ENCODE data around the gene PRKCB. TPM values are rescaled to one million over a fixed set of nuclear protein-coding genes. Genes with fewer than 3 reads are reported as not detected.

The PRKCB gene
- total and polyA plus RNA-seq, 7 donors, result 0.13 to 1.5 (median 0.83) TPM

DNA sequence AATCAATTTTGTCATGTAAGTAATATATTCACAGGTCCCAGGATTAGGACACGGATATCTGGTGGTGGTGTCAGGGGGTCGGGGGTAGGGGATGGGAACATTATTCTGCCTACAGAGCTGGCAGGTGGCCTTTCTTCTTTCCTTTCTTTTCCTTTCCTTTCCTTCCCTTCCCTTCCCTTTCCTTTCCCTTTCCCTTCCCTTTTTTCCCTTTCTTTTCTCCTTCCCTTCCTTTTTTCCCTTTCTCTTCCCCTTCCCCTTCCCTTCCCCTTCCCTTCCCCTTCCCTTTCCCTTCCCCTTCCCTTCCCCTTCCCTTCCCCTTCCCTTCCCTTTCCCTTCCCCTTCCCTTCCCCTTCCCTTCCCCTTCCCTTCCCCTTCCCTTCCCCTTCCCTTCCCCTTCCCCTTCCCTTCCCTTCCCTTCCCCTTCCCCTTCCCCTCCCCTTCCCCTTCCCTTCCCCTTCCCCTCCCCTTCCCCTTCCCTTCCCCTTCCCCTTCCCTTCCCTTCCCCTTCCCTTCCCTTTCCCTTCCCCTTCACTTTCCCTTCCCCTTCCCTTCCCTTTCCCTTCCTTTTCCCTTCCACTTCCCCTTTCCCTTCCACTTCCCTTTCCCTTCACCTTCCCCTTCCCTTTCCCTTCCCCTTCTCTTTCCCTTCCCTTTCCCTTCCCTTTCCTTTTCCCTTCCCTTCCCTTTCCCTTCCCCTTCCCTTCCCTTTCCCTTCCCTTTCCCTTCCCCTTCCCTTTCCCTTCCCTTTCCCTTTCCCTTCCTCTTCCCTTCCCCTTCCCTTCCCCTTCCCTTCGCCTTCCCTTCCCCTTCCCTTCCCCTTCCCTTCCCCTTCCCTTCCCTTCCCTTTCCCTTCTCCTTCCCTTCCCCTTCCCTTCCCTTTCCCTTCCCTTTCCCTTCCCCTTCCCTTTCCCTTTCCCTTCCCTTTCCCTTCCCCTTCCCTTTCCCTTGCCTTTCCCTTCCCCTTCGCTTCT, 145.9 kb downstream of the PRKCB start:
- no peaks in the 10 kb centered on the region for H3K36me3 ChIP-seq (ENCODE audit: insufficient read depth in 1 of 2, low read depth in 1 of 2)
- WGBS, 3 donors, result 73 to 83% (median 75%) methylated on average over 3 to 4 of the region's 4 CpGs
- no peak overlapping the region for H3K4me3 ChIP-seq
- no peak for DNase-seq
- no peaks in the 10 kb centered on the region for H3K4me1 ChIP-seq
- intact Hi-C loops (cut with DNase I), result no loop called here
- no peaks in the 10 kb centered on the region for H3K27me3 ChIP-seq (ENCODE audit: insufficient read depth in 3 of 3, low read length in 2 of 3)
- TF ChIP-seq, protein P1, sequence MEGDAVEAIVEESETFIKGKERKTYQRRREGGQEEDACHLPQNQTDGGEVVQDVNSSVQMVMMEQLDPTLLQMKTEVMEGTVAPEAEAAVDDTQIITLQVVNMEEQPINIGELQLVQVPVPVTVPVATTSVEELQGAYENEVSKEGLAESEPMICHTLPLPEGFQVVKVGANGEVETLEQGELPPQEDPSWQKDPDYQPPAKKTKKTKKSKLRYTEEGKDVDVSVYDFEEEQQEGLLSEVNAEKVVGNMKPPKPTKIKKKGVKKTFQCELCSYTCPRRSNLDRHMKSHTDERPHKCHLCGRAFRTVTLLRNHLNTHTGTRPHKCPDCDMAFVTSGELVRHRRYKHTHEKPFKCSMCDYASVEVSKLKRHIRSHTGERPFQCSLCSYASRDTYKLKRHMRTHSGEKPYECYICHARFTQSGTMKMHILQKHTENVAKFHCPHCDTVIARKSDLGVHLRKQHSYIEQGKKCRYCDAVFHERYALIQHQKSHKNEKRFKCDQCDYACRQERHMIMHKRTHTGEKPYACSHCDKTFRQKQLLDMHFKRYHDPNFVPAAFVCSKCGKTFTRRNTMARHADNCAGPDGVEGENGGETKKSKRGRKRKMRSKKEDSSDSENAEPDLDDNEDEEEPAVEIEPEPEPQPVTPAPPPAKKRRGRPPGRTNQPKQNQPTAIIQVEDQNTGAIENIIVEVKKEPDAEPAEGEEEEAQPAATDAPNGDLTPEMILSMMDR (IDR thresholded peaks at IDR 0.05), result no peak
- no peak overlapping the region for H3K27ac ChIP-seq
- no peak for ATAC-seq
- H3K9me3 ChIP-seq, result no peaks in the 10 kb centered on the region

DNA sequence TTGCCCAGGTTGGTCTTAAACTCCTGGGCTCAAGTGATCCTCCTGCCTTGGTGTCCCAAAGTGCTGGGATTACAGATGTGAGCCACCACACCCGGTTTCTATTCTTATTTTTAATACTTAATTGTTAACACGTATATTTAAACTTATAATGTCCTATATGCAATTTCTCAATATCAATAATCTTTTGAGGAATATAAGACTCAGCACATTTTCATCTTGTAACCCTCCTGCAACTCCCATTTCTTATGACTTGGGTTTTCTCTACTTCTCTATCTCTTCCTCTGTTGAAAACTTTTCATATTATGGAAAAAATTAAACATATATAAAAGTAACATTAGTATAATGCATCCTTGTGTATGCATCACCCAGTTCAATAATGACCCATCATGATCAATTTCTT, 150.7 kb downstream of the PRKCB start:
- H3K4me1 ChIP-seq, result no peaks in the 10 kb centered on the region
- DNase-seq, result no peak
- ATAC-seq, result no peak
- H3K9me3 ChIP-seq, result no peaks in the 10 kb centered on the region
- H3K36me3 ChIP-seq (ENCODE audit: insufficient read depth in 1 of 2, low read depth in 1 of 2), result no peaks in the 10 kb centered on the region
- intact Hi-C loops (cut with DNase I), result no loop called here
- no peaks in the 10 kb centered on the region for H3K27me3 ChIP-seq (ENCODE audit: insufficient read depth in 3 of 3, low read length in 2 of 3)
- no peak overlapping the region for H3K4me3 ChIP-seq
- no peak overlapping the region for H3K27ac ChIP-seq
- 70 to 77% (median 76%) methylated on average over 2 of the region's 2 CpGs for WGBS, 3 donors
- TF ChIP-seq, protein P1 (IDR thresholded peaks at IDR 0.05), result no peak

DNA sequence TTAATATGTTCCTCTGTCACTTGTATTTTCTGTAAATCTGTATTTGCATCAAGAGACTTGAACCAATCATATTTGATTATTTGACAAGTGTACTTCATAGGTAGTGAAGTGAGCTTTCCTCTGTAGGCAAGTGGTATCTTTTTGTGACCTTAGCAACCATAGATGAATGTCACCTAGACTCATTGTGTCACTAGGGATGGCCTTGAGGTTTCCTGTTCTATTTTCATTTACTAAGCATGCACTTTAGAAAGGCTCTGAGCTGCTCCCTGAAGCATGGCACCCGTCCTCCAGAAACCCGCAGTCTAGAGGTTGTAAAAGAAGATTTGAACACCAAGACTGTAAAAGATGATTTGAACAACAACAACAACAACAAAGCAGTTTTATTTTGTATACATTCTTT, 151.7 kb downstream of the PRKCB start:
- Histone ChIP-seq H3K9me3 (no peaks in the 10 kb centered on the region), H3K36me3 (ENCODE audit: insufficient read depth in 1 of 2, low read depth in 1 of 2) (no peaks in the 10 kb centered on the region), H3K27me3 (ENCODE audit: insufficient read depth in 3 of 3, low read length in 2 of 3) (no peaks in the 10 kb centered on the region), H3K27ac (no peak overlapping the region), H3K4me1 (no peaks in the 10 kb centered on the region), H3K4me3 (no peak overlapping the region)
- intact Hi-C loops (cut with DNase I), result no loop called here
- TF ChIP-seq, protein P1 (IDR thresholded peaks at IDR 0.05), result no peak
- WGBS, 3 donors, result 76 to 84% (median 82%) methylated on average over 2 of the region's 2 CpGs
- ATAC-seq (no peak), DNase-seq (no peak)

DNA sequence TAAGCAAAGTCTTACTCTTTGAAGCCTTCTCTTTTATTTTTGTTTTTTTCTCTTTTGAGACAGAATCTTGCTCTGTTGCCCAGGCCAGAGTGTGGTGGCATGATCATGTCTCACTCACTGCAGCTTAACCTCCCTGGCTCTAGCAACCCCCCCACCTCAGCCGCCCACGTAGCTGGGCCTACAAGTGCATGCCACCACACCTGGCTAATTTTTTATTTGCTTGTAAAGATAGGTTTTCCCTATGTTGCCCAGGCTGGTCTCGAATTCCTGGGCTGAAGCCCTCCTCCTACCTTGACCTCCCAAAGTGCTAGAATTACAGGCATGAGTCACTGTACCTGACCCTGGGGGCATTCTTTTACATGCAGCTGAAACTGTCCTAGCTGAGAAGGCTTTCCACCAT, 154.7 kb downstream of the PRKCB start:
- WGBS, 3 donors, result 72 to 73% (median 72%) methylated on average over 3 of the region's 3 CpGs
- no peak for ATAC-seq
- intact Hi-C loops (cut with DNase I), result no loop called here
- Histone ChIP-seq H3K27me3 (ENCODE audit: insufficient read depth in 3 of 3, low read length in 2 of 3) (no peaks in the 10 kb centered on the region), H3K36me3 (ENCODE audit: insufficient read depth in 1 of 2, low read depth in 1 of 2) (no peaks in the 10 kb centered on the region), H3K27ac (no peak overlapping the region), H3K9me3 (no peaks in the 10 kb centered on the region), H3K4me3 (no peak overlapping the region), H3K4me1 (no peaks in the 10 kb centered on the region)
- TF ChIP-seq, protein P1 (IDR thresholded peaks at IDR 0.05), result no peak
- DNase-seq, result no peak
